HFF-Myc (cell line): ENCODE data around the gene ZIC1.

Experiments
- DNase-seq: peaks from one replicate; pipeline ENCODE4 v3.0.0-alpha.2; 2011; ENCODE audit warnings: low read depth; ENCODE audit errors: extremely low read depth
- H3K4me3 ChIP-seq: replicated peaks from 2 replicates; pipeline ENCODE4 v1.5.1; 2011; ENCODE audit warnings: low read depth, mild to moderate bottlenecking, control low read depth, low read length
- TF ChIP-seq, protein P1 (sequence below): IDR thresholded peaks from 2 replicates; pipeline ENCODE4 v1.5.1; 2012; ENCODE audit warnings: mild to moderate bottlenecking, low read depth, low read length, control low read depth; ENCODE audit errors: missing control alignments

The ZIC1 gene

DNA sequence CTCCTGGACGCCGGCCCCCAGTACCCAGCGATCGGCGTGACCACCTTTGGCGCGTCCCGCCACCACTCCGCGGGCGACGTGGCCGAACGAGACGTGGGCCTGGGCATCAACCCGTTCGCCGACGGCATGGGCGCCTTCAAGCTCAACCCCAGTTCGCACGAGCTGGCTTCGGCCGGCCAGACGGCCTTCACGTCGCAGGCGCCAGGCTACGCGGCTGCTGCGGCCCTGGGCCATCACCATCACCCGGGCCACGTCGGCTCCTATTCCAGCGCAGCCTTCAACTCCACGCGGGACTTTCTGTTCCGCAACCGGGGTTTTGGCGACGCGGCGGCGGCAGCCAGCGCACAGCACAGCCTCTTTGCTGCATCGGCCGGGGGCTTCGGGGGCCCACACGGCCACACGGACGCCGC, 956 bp downstream of the ZIC1 start:
- TF ChIP-seq, protein P1, sequence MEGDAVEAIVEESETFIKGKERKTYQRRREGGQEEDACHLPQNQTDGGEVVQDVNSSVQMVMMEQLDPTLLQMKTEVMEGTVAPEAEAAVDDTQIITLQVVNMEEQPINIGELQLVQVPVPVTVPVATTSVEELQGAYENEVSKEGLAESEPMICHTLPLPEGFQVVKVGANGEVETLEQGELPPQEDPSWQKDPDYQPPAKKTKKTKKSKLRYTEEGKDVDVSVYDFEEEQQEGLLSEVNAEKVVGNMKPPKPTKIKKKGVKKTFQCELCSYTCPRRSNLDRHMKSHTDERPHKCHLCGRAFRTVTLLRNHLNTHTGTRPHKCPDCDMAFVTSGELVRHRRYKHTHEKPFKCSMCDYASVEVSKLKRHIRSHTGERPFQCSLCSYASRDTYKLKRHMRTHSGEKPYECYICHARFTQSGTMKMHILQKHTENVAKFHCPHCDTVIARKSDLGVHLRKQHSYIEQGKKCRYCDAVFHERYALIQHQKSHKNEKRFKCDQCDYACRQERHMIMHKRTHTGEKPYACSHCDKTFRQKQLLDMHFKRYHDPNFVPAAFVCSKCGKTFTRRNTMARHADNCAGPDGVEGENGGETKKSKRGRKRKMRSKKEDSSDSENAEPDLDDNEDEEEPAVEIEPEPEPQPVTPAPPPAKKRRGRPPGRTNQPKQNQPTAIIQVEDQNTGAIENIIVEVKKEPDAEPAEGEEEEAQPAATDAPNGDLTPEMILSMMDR: no peak
- no peak for DNase-seq
- H3K4me3 ChIP-seq: peak overlapping the region; percentile 50

DNA sequence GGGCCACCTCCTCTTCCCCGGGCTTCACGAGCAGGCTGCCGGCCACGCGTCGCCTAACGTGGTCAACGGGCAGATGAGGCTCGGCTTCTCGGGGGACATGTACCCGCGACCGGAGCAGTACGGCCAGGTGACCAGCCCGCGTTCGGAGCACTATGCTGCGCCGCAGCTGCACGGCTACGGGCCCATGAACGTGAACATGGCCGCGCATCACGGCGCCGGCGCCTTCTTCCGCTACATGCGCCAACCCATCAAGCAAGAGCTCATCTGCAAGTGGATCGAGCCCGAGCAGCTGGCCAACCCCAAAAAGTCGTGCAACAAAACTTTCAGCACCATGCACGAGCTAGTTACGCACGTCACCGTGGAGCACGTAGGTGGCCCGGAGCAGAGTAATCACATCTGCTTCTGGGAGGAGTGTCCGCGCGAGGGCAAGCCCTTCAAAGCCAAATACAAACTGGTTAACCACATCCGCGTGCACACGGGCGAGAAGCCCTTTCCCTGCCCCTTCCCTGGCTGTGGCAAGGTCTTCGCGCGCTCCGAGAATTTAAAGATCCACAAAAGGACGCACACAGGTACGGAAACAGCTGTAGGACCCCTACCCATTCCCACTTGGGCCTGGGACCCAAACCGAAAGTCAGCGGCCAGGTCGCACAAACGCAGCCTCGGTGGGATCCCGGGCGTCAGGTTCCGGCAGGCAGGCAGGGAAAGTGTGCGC, 1.5 kb downstream of the ZIC1 start:
- peak overlapping the region; percentile 50 for H3K4me3 ChIP-seq
- peak; percentile 26 for DNase-seq
- TF ChIP-seq, protein P1: no peak

DNA sequence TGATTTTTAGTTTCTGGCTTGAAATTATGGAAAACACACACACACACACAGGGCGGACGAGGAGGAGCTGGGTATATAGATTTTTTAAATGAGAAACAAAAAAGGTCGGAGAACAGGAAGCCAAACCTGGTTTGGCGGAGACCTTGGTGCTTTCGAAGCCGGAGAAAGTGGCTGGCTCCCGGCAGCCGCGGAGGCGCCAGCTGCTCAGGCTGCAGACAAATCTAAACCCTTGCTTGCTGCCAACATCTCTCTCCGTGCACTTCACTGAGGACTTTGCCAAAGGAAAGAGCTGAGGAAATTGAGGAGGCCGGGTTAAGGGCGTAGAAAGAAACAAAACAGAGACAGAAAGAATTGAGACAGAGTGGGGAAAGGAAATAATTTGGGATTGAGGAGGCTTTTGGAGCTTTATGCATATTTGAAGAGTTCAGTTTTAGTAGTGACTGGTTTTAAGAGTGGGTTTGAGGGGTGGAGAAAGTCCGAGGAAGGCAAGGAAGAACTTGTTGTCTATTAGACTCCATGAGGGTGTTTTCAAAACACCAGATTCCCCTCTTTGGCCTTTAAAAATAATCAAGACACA, 2.2 kb downstream of the ZIC1 start:
- TF ChIP-seq, protein P1: no peak
- no peak for DNase-seq
- peak overlapping the region; percentile 50 for H3K4me3 ChIP-seq

DNA sequence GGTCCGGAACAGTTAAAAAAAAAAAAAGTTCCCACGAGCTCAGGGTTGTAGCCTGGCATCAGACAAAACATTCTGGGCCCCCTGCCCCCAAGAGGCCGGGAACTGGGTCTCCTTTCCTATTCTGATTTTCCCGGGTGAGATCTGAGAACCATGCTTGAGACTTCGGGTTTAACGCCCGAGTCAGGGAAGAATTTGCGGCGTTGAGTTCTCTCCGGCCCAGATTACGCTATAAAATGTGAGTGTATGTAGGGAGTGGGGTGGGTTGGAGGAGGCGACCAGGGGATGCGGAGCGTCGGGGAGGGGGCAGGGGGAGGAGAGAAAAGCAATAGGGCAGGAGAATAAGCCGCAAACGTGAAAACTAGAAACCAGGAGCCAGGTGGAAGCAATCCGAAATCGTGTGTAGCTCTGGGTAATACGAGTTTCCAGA, 2.7 kb downstream of the ZIC1 start:
- TF ChIP-seq, protein P1: no peak
- DNase-seq: no peak
- peak overlapping the region; percentile 50 for H3K4me3 ChIP-seq

DNA sequence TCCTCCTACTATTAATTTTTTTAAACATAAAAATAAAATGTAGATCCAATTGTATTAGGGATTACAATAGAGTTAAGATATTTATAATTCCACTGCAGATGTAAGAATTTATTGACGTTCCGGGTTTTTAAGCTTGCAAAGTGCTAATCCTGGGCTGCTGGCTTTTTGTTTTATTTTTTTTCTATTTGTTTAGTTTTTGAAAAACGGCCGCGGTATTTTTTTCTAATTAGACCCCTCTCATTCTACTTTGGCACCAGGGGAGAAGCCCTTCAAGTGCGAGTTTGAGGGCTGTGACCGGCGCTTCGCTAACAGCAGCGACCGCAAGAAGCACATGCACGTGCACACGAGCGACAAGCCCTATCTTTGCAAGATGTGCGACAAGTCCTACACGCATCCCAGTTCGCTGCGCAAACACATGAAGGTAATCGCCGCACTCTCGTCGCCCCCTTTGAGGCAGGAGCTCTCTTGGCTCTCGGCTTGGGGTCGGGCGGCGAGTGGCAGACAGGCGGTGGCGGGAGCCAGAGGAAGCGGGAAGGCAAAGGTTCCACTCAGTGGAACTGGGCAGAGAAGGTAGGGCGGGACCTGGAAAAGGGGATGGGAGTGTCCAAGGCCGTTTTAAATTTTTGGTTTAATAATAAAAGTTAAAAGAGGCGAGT, 3.2 kb downstream of the ZIC1 start:
- DNase-seq: no peak
- H3K4me3 ChIP-seq: peak overlapping the region; percentile 50; the same call in 1 of the 2 replicates
- TF ChIP-seq, protein P1: no peak

DNA sequence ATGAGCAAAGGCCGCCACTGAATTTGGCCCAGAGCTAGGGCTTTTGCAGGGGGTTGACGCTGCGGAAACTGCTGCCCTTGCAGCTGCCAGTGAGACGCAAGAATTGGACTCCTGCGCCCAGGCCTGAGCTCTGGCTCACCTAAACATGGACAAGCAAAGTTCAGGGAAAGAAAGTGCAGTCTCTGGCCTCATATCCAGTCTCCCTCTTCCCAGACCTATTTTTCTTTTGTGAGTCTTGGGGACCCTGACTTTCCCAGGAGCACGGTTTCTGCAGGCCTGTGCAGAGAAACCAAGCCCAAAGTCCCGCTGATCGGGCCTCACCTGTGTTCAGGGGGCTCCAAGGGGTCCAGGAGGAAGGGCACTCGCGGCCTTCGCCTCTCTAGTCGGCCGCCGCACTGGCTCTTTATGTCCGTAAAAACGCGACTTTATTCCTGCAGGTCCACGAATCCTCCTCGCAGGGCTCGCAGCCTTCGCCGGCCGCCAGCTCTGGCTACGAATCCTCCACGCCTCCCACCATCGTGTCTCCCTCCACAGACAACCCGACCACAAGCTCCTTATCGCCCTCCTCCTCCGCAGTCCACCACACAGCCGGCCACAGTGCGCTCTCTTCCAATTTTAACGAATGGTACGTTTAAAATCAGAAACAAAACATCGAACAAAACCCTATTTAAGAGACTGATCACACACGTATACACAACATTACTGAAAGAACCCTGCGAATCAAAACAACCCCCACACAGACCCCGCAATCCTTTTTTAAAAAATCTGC, 3.9 kb downstream of the ZIC1 start:
- H3K4me3 ChIP-seq: no peak overlapping the region
- DNase-seq: no peak
- TF ChIP-seq, protein P1: no peak
